ENCODE measurements around the gene PTCD3.
A peak's percentile ranks its signal among the peaks of the same experiment; 100 is the strongest.

PTCD3 gene

DNA sequence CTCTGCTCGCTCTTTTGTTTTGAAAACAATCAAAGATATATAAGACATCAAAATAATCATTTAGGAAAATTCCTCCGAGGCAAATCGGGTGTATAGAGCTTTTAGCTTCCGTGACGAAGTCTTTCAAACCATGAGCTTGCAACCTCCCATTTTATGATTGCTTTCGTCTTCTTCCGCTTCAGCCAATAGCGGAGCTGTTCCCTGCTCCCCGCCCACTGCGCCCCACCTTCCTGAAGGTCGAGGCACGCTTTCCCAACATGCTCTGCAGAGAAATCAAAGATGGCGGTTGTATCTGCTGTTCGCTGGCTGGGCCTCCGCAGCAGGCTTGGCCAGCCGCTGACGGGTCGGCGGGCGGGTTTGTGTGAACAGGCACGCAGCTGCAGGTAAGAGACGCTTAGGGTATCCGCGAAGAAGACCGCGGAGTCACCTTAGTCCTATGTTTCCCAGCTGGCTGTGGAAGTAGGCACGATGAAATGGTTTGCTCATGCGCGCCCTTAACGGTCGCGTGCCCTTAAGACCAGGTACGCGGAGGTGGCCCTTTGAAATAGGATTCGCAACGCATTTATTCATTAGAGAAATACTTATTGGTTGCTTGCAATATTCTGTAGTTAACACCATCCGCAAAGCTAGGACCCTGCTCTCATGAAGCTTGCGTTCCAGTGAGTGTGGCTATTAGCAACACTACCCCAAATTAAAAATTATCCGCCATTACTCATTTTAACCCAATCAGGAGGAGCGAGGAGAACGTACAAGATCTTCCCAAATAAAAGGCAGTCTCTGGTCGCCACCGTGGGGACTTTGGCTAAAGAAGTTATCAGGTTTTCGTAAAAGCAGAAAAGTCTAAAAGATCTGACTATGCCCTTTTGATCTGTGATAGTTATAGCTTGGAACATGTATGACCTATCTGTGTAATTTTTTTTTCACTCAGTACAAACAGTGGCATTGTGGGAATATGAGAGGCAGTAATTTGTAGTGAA lies at the start of gene PTCD3:
TSS of gene PTCD3 (plus strand) at position 267 of the 977 bp plus-strand sequence. CDS start at position 280, 13 bp downstream.
- DNase-seq = peak; percentile 98

- peak; percentile 26 for DNase-seq
Observed at GRCh38 chr2:86056590-86057331, 49.3 kb upstream of the PTCD3 start.

GRCh38 chr2:86062043-86062442 lies 44.0 kb upstream of the PTCD3 start:
- DNase-seq = peak; percentile 63

DNA sequence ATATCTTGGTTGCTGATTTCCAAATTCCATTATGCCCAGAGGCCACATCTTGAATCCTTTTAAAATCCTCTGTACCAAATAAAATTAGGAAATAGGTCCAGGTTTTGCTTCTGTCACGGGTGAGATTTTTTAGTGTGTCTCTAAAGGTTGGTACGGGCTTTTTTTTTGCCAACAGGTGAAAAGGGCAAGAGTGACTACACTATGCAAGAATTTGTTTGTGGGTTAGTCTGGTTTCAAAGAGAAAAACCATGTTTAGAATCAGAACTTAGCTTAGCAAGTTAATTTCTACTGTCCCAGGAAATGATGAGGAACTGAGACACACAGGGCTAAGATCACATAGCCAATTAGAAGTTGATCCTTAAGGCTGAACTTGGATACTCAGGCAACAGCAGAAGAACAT lies 42.0 kb upstream of the PTCD3 start:
- DNase-seq = peak; percentile 53

DNA sequence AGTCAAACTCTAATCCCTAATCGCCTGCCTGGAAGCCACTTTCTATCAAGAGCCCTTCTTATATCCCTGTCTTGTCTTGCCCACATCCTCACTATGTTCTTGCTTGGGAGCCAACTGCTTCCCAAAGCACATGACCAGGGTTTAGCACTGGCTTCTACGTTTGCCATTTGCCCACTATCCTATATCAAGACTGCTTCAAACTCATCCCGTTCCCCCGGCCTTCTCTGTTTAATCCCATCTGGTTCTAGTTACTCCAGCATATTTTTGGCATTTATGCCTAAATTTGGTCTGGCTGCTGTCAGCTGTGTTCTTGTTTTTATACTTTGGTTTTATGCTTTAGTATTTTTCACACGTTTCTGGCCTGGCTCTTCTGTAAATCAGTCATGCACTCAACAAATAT lies 40.5 kb upstream of the PTCD3 start:
- peak; percentile 49 for DNase-seq

- DNase-seq = no peak
Observed at GRCh38 chr2:86066007-86066578, 39.9 kb upstream of the PTCD3 start.

DNA sequence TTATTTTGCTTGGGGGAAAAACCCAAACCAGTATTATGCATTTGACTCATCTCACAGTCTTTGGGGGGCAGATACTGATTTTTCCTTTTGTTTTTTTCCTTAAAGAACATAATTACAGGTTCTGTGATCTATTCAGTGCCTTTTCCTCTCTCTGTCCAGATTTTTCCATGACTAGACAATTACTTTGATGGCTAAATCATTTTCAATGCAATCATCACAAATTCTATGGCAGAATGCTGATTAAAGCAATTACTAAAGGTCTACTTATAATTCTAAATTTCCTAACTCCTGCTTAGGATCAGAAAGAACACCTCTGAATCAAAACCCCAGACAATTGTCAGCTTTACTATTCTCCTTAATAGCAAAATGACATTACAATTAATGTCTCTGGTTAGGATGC lies 39.1 kb upstream of the PTCD3 start:
- no peak for DNase-seq

DNA sequence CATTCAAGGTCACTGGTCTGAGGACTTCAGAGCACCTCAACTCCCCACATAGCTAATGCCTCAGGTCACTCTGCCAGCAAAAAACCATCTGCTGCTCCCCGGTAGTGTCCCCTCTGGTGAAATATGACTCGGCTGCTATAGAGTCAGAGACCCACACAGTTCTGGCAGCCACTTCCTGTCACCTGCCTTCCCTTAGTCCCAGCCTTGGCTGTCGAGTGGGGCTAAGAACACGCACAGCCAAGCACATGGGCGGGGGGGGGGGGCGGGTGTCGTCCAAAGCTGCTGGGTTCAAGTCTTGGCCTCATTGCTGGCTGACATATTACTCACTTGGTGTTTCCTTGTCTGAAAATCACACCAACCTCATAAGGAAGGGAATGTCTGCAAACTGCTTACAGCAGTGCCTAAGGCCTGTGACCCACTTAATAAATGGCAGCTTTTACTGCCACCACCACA lies 37.9 kb upstream of the PTCD3 start:
- peak; percentile 47 for DNase-seq

GRCh38 chr2:86068648-86069047 lies 37.4 kb upstream of the PTCD3 start:
- DNase-seq = no peak

- peak; percentile 51 for DNase-seq
Observed at GRCh38 chr2:86069091-86069685, 36.8 kb upstream of the PTCD3 start.

DNA sequence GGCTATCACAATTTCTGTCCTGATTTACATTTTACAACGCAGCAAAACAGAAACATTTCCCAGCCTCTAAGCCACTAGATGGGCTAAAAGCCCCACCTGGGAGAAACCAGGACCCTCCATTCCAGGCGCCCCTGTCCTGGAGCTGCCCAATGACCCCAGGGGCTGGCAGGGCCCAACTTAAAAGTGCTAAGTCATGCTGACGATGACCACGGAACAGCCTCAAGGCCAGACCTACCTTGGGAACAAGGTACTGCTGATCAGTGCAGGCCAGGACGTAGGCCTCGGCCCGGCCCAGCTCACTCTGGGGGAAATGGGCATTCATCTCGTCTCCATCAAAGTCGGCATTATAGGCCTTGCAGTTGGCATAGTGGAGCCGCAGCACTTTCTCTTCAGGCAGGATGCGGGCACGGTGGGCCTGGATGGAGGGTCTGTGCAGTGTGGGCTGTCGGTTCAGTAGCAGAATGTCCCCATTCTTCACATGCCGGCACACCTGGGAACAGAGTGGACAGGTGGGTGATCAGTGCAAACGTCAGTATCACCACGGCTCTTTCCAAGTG lies 36.2 kb upstream of the PTCD3 start:
- DNase-seq = no peak

GRCh38 chr2:86070868-86071267 lies 35.2 kb upstream of the PTCD3 start:
- DNase-seq = no peak

- no peak for DNase-seq
Observed at GRCh38 chr2:86072271-86072858, 33.7 kb upstream of the PTCD3 start.

DNA sequence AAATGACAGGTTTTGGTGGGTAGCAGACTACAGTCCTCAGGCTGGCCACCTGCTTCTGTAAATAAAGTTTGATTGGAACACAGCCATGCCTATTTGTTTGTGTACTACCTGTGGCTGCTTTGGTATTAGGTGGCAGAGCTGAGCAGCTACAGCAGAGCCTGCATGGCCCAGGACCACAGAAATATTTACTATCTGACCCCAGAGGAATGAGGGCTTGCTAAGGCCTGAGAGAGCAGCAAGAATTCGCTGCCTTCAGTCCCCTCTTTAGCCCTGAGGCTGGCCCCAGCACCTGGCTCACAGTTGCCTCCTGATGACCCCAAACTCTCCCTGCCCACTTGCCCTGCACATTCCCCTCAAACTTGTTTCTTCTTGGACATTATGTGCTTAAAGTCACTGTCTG lies 32.8 kb upstream of the PTCD3 start:
- DNase-seq = no peak

DNA sequence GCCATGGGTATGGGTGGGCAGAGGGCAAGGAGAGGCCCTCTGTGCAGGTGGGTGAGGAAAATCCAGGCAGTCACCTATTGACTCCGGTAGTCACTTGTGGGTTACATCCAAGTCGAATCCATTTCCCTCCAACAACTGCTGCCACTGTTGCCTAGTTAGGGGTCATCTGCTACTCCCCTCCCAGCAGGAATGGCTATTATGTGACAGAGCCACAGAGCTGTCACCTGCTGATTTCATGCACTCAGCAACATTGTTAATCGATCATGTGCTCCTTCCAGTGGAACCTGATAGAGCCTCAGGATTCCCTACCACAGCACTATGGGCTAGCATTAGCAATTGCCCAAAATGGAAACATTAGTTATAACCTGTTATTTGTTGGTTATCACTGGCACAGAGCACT lies 31.8 kb upstream of the PTCD3 start:
- no peak for DNase-seq

DNA sequence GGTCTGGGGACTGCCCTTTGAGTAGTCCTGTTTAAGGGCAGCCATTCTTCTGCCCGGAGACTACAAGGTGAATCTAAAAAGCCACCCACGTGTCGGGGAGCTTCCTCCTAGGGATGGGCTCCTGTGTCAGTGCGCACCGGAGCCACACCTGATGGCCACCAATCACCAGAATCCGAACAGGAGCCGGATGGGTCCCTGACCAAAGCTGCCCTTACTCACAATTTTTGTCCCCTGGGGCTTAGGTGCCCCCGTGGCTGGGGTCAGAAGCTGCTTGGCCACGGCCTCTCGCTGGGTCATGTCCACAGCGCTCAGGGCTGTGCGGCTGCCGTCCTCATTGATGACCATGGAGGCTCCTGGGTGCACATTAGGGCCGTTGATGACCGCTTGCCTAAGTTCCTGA lies 31.2 kb upstream of the PTCD3 start:
- no peak for DNase-seq

- DNase-seq = no peak
Observed at GRCh38 chr2:86075886-86076285, 30.1 kb upstream of the PTCD3 start.

DNA sequence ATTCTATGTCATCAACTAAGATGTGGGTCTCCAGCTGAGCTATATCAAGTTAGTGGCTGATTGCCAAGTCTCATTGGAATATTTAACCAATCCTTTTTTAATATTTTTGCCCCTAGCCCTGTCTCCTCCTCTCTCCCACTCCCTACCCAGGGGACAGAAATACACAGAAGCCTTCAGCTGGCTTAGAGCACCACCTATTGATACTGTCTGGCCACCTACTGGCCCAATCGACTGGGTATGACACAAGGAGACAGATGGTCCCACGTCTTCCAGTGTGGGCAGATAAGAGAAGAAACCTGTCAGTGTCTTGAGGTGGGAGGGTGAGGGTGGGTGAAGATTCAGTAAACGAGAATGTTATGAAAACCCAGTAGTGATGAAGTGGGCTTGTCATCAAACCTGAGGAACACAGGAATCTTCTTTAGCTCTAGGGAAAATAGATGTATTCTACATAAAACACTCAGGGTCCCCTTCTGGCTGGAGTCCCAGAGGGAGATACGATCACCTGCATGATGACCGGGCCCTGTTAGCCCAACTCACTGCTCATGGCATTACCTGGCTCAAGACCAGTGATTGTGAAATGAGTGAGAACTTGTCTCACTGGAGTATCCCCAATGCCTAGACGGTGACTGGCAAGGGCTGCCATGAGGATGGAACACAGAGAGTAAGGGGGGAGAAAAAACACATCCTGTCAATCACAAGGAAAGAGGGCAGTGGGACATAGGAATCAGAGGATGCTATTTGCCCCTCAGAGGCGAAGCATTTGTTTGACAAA lies 27.1 kb upstream of the PTCD3 start:
- DNase-seq = peak; percentile 33

DNA sequence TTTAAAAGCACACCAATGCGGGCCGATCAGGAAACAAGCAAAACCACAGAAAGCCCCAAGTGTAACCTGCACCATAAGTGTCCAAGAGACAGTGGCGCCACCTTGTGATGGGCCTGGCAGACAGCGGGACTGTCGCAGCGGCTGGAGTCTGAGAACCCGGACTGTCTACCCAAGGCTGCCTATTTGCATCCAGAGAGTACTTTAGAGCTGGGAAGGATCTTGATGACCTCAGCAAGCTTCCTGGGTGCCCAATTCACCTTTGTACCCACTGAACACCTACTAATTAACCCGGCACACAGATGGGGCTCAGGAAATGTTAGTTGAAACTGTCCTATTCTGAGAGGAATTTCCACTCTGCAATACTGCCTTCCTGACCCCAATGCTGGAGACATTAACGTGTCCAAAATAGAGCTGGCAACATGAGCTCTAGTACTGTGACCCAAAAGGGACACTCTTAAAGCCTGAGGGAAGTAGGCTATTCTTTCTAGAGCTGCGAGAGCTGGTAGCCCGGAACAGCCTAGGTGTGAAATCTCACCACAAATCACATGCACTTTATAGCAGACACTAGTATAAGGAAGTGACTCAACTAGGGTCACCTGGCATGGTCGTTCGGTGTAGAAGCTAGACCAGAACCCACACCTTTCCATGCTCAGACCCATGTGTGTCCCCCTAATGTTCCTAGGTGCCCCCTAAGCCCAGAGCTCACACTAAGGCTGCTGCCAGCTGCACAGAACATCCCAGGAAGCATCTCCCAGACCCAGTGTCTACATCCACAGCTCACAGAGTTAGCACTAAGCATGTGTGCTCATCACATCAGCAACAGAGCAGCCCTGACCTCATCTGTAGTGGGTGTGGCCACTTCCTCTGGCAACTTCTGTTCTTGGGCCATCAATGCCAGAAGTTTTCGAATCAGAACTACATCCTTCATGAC lies 25.8 kb upstream of the PTCD3 start:
- DNase-seq = peak; percentile 39

GRCh38 chr2:86081724-86082123 lies 24.3 kb upstream of the PTCD3 start:
- DNase-seq = no peak
